Spleen (tissue), 7 donors: ENCODE results near the gene ACTMAP.

Source experiments
- POLR2A ChIP-seq, 3 donors: fragments of 450-650 bp; IDR thresholded peaks; one replicate each; pipeline ENCODE4 v1.5.1; 2017; ENCODE audit warnings: antibody characterized with exemption in 3 of 3, mild to moderate bottlenecking in 1 of 3
- TF ChIP-seq, protein P1 (sequence below), 11 experiments: fragments of 200-600 bp in 7 of 11; fragments of 450-650 bp in 4 of 11; sonication (generic) in 4 of 11; IDR thresholded peaks in 8 of 11; conservative IDR thresholded peaks in 3 of 11; 1 replicate in 7 of 11; 2 replicates in 4 of 11; pipeline versions ENCODE4 v1.4.0 to v1.8.0; 2016 to 2021; ENCODE audit warnings: antibody characterized with exemption in 11 of 11, inconsistent platforms in 4 of 11, mild to moderate bottlenecking in 1 of 11
- donor health status: DM: no; HTN: no; CAD: no; lungs with moderate emphysema.
- donor health status: DM: no; HTN: no; CAD: no.
- donor health status: DM: no; HTN: no; CAD: no.

DNA sequence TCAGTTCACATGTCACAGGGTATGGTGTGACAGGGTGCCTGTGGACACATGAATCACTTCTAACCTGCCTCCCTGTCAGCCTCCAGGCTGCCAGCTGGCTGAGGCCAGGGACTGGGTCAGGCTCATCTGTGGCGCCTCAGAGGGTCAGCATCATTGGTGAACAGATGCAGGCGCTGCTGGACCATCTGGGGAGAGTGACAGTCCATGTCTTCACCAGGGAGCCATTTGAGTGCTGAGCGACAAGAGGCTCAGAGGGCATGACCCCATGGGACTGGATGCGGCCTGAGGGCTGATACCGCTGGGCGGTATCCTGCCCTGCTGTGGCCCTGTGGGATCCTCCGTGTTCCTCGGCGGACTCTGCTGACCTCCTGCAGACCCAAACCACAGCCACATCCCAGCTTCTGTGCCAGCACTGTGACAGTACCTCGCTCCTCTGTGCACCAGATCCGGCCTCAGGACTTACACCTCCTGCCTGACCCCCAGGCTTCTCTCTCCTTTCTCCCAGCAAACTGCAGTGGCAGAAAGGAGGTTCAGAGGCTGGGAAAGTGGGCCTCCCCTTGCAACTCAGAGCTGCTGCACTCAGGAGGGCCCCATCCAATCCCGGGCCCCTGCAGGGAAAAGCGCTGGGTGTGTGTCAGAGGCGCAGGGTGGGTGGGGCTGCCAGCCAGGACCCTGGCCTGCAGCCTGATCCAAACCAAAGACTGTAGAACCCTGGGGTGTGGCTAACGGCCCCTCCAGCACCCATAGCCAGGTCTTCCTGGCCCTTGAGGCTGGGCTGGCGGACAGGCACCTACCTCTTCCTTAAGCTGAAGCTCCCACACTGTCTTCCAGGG lies 10.2 kb downstream of the ACTMAP start:
- TF ChIP-seq POLR2A (IDR thresholded peaks at IDR 0.05) = no peak
- TF ChIP-seq, protein P1, sequence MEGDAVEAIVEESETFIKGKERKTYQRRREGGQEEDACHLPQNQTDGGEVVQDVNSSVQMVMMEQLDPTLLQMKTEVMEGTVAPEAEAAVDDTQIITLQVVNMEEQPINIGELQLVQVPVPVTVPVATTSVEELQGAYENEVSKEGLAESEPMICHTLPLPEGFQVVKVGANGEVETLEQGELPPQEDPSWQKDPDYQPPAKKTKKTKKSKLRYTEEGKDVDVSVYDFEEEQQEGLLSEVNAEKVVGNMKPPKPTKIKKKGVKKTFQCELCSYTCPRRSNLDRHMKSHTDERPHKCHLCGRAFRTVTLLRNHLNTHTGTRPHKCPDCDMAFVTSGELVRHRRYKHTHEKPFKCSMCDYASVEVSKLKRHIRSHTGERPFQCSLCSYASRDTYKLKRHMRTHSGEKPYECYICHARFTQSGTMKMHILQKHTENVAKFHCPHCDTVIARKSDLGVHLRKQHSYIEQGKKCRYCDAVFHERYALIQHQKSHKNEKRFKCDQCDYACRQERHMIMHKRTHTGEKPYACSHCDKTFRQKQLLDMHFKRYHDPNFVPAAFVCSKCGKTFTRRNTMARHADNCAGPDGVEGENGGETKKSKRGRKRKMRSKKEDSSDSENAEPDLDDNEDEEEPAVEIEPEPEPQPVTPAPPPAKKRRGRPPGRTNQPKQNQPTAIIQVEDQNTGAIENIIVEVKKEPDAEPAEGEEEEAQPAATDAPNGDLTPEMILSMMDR (IDR thresholded peaks at IDR 0.05 in 8 of 11, conservative IDR thresholded peaks at IDR 0.05 in 3 of 11) = no peak
